ENCODE measurements around the gene LRTM1.

GRCh38 chr3:54892168-54892567 lies 35.7 kb downstream of the LRTM1 start:
- no peak for TF ChIP-seq EZH2 (IDR thresholded peaks at IDR 0.05; ENCODE audit: insufficient read depth, low read length)
- TF ChIP-seq, protein P1, sequence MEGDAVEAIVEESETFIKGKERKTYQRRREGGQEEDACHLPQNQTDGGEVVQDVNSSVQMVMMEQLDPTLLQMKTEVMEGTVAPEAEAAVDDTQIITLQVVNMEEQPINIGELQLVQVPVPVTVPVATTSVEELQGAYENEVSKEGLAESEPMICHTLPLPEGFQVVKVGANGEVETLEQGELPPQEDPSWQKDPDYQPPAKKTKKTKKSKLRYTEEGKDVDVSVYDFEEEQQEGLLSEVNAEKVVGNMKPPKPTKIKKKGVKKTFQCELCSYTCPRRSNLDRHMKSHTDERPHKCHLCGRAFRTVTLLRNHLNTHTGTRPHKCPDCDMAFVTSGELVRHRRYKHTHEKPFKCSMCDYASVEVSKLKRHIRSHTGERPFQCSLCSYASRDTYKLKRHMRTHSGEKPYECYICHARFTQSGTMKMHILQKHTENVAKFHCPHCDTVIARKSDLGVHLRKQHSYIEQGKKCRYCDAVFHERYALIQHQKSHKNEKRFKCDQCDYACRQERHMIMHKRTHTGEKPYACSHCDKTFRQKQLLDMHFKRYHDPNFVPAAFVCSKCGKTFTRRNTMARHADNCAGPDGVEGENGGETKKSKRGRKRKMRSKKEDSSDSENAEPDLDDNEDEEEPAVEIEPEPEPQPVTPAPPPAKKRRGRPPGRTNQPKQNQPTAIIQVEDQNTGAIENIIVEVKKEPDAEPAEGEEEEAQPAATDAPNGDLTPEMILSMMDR (IDR thresholded peaks at IDR 0.05; ENCODE audit: insufficient read depth, low read depth, low read length): no peak
